ENCODE measurements around the gene MKKS. TPM values are rescaled to one million over a fixed set of nuclear protein-coding genes. Genes with fewer than 3 reads are reported as not detected.

MKKS gene
- total and polyA plus RNA-seq, 2 donors from 2014 or later, result 17.8 to 49.2 TPM

DNA sequence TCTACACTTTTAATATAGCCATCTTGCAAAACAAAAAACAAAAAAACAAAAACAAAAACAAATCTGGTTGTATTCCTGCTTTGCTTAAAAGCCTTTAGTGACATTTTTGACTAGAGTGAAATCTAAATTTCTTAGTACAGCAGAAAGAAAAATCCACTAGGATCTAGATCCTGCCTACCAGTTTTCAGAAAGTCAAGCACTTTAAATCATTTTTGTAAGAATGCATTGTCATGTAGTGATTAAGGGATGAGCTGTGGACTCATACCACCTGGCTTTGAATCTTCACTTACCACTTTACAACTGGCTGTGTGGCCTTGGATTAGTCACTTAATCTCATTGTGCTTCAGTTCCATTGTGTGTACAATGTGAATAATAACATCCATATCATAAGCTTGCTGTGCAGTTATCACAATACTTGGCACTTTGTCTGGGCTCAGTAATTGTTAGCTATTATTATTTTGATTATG, 4.0 kb downstream of the MKKS start:
- TF ChIP-seq, protein P1, sequence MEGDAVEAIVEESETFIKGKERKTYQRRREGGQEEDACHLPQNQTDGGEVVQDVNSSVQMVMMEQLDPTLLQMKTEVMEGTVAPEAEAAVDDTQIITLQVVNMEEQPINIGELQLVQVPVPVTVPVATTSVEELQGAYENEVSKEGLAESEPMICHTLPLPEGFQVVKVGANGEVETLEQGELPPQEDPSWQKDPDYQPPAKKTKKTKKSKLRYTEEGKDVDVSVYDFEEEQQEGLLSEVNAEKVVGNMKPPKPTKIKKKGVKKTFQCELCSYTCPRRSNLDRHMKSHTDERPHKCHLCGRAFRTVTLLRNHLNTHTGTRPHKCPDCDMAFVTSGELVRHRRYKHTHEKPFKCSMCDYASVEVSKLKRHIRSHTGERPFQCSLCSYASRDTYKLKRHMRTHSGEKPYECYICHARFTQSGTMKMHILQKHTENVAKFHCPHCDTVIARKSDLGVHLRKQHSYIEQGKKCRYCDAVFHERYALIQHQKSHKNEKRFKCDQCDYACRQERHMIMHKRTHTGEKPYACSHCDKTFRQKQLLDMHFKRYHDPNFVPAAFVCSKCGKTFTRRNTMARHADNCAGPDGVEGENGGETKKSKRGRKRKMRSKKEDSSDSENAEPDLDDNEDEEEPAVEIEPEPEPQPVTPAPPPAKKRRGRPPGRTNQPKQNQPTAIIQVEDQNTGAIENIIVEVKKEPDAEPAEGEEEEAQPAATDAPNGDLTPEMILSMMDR (IDR thresholded peaks at IDR 0.05; ENCODE audit: borderline replicate concordance, extremely low read depth, insufficient read depth), result no peak
- DNase-seq, result no peak
- no peak for FAIRE-seq
- Histone ChIP-seq H3K9ac (ENCODE audit: low read length in 3 of 3) (no peak overlapping the region), H3K9me3 (ENCODE audit: control insufficient read depth in 2 of 3, insufficient read depth in 1 of 3, low read length in 3 of 3) (no peaks in the 10 kb centered on the region), H3K36me3 (ENCODE audit: control insufficient read depth in 2 of 3, insufficient read depth in 3 of 3, low read length in 3 of 3) (no peaks in the 10 kb centered on the region), H3K27ac (ENCODE audit: low read depth in 2 of 2, low read length in 2 of 2) (no peak overlapping the region), H3K4me1 (ENCODE audit: control insufficient read depth in 2 of 3, insufficient read depth in 2 of 3, low read depth in 1 of 3, low read length in 3 of 3) (no peaks in the 10 kb centered on the region), H3K27me3 (ENCODE audit: control insufficient read depth, insufficient read depth, low read length) (no peaks in the 10 kb centered on the region), H3K4me3 (ENCODE audit: low read length in 3 of 3) (no peak overlapping the region)
- intact Hi-C loops (cut with DNase I), result loop anchor here (10.0 kb wide), 1 partner anchor 455 kb away; no protein-coding TSS in a partner anchor

DNA sequence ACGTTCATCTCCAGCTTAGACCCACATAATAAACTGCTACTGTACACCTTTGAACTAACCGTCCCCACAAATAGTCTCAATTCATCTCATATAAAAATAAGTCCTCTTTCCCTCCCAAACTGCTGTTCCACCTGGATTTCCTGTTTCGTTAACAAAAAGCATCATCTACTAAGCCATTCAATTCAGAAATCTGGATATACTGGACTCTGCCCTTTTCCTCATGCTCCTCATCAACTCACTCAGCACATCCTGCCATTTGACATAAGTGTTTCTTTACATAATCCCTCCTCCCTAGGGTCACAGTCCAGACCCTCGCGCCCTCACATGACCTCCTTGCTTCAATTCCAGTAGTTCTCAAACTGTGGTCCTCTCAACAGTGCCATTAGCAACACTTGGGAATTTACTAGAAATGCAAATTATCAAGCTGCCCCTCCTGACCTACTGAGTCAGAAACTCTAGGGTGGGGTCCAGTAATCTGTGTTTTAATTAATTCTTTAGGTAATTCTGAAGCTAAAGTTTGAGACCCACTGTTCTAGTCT, 4.5 kb downstream of the MKKS start:
- Histone ChIP-seq H3K9me3 (ENCODE audit: control insufficient read depth in 2 of 3, insufficient read depth in 1 of 3, low read length in 3 of 3) (no peaks in the 10 kb centered on the region), H3K4me3 (ENCODE audit: low read length in 3 of 3) (no peak overlapping the region), H3K36me3 (ENCODE audit: control insufficient read depth in 2 of 3, insufficient read depth in 3 of 3, low read length in 3 of 3) (no peaks in the 10 kb centered on the region), H3K27ac (ENCODE audit: low read depth in 2 of 2, low read length in 2 of 2) (no peak overlapping the region), H3K9ac (ENCODE audit: low read length in 3 of 3) (no peak overlapping the region), H3K4me1 (ENCODE audit: control insufficient read depth in 2 of 3, insufficient read depth in 2 of 3, low read depth in 1 of 3, low read length in 3 of 3) (no peaks in the 10 kb centered on the region), H3K27me3 (ENCODE audit: control insufficient read depth, insufficient read depth, low read length) (no peaks in the 10 kb centered on the region)
- DNase-seq, result no peak
- TF ChIP-seq, protein P1 (IDR thresholded peaks at IDR 0.05; ENCODE audit: borderline replicate concordance, extremely low read depth, insufficient read depth), result no peak
- intact Hi-C loops (cut with DNase I), result loop anchor here (10.0 kb wide), 1 partner anchor 455 kb away; no protein-coding TSS in a partner anchor
- no peak for FAIRE-seq

GRCh38 chr20:10428008-10428407, 6.0 kb downstream of the MKKS start:
- Histone ChIP-seq H3K36me3 (ENCODE audit: control insufficient read depth in 2 of 3, insufficient read depth in 3 of 3, low read length in 3 of 3) (no peaks in the 10 kb centered on the region), H3K27me3 (ENCODE audit: control insufficient read depth, insufficient read depth, low read length) (no peaks in the 10 kb centered on the region), H3K4me3 (ENCODE audit: low read length in 3 of 3) (no peak overlapping the region), H3K4me1 (ENCODE audit: control insufficient read depth in 2 of 3, insufficient read depth in 2 of 3, low read depth in 1 of 3, low read length in 3 of 3) (no peaks in the 10 kb centered on the region), H3K27ac (ENCODE audit: low read depth in 2 of 2, low read length in 2 of 2) (no peak overlapping the region), H3K9ac (ENCODE audit: low read length in 3 of 3) (no peak overlapping the region), H3K9me3 (ENCODE audit: control insufficient read depth in 2 of 3, insufficient read depth in 1 of 3, low read length in 3 of 3) (no peaks in the 10 kb centered on the region)
- no peak for FAIRE-seq
- intact Hi-C loops (cut with DNase I), result loop anchor here (10.0 kb wide), 1 partner anchor 453 kb away; no protein-coding TSS in a partner anchor
- no peak for DNase-seq
- TF ChIP-seq, protein P1 (IDR thresholded peaks at IDR 0.05; ENCODE audit: borderline replicate concordance, extremely low read depth, insufficient read depth), result no peak

Data from kidney (tissue), 14 donors.